Urinary bladder (tissue), 4 donors: Measurements from ENCODE around the gene NPB. TPM values are rescaled to one million over a fixed set of nuclear protein-coding genes. Genes with fewer than 3 reads are reported as not detected.

Experiments
- DNase-seq: peaks from one replicate; pipeline ENCODE4 v3.0.0-alpha.2; 2015; ENCODE audit errors: extremely low spot score
- H3K27ac ChIP-seq: one replicate; pipeline ENCODE4 v1.5.1; 2013; ENCODE audit warnings: low read depth, mild to moderate bottlenecking, moderate library complexity
- H3K36me3 ChIP-seq: one replicate; pipeline ENCODE4 v1.6.1; 2013; ENCODE audit warnings: mild to moderate bottlenecking, moderate library complexity; ENCODE audit not compliant: insufficient read depth
- H3K4me1 ChIP-seq: one replicate; pipeline ENCODE4 v1.6.1; 2013; ENCODE audit warnings: mild to moderate bottlenecking, moderate library complexity; ENCODE audit not compliant: insufficient read depth
- H3K4me3 ChIP-seq: one replicate; pipeline ENCODE4 v1.5.1; 2013; ENCODE audit warnings: low read depth, low read length
- WGBS: extraction: QIAGEN DNeasy Blood & Tissue Kit; methylation state at CpG from one replicate; pipeline ENCODE4 v1.1.7; 2013; 5-methylcytosine and 5-hydroxymethylcytosine counted together
- polyA plus RNA-seq: library from polyadenylated mRNA; stranded (reverse); fragments of 200-250 nt; gene quantifications from one replicate; pipeline ENCODE4 v1.2.3, GENCODE V29; 2013
- total RNA-seq: library from RNA; depleted of rRNA; stranded (reverse); fragments of >200 nt; gene quantifications from one replicate; pipeline ENCODE4 v1.2.3, GENCODE V29; 2014
- donor health status: healthy with polysubstance abuse.
- donor health status: healthy.

The NPB gene
- total and polyA plus RNA-seq, 2 donors = 0.69 to 0.85 TPM

DNA sequence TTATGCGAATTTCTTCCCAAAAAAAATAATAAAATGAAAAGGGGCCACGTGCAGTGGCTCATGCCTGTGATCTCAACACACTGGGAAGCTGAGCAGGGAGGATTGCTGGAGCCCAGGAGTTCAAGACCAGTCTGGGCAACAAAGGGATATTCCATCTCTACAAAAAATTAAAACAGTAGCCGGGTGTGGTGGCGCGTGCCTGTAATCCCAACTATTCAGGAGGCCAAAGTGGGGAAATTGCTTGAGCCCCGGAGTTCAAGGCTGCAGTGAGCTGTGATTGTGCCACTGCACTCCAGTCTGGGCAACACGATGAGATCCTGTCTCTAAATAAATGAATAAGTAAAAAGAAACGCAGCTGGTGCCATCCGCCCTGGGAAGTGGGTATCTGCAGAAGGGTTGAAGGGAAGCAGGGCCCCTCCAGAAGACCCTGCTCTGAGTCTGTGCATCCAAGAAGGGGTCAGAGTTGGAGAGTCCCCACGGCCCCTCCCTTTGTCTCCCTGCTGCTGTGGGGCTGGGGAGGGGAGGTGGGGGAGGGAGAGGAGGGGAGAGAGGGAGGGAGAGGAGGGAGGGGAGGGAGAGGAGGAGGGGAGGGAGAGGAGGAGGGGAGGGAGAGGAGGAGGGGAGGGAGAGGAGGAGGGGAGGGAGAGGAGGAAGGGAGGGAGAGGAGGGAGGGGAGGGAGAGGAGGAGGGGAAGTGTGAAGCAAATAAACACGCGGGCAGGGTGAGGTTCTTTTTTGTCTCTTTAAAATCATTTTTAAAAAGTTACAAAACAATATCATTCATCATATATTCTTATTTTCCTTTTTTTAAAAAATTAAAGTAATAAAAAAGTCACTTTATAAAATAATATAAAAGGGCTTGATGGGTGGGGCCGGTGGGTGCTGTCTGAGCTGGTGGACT lies 50.0 kb downstream of the NPB start:
- WGBS = 51% methylated on average over 13 of the region's 13 CpGs
- no peaks in the 10 kb centered on the region for H3K36me3 ChIP-seq

More for the DNA sequence above, 50.0 kb downstream of the NPB start:
- Histone ChIP-seq H3K4me3 (no peak overlapping the region), H3K4me1 (no peaks in the 10 kb centered on the region), H3K27ac (no peak overlapping the region)
- no peak for DNase-seq

Other genes starting within 250 kb of the NPB start
- gene PDE6G, start 245.7 kb upstream of the NPB start, total RNA-seq = not detected
- 1.2 TPM for gene PDE6G, start 245.7 kb upstream of the NPB start, polyA plus RNA-seq
- gene OXLD1, start 235.6 kb upstream of the NPB start, total RNA-seq = 7.5 TPM
- 47.9 TPM for gene OXLD1, start 235.6 kb upstream of the NPB start, polyA plus RNA-seq
- 4.3 TPM for gene CCDC137, start 235.5 kb upstream of the NPB start, total RNA-seq
- 15.9 TPM for gene CCDC137, start 235.5 kb upstream of the NPB start, polyA plus RNA-seq
- gene ARL16, start 218.4 kb upstream of the NPB start, total RNA-seq = 19.7 TPM
- 47.0 TPM for gene ARL16, start 218.4 kb upstream of the NPB start, polyA plus RNA-seq
- gene HGS, start 218.2 kb upstream of the NPB start, total RNA-seq = 36.1 TPM
- 92.7 TPM for gene HGS, start 218.2 kb upstream of the NPB start, polyA plus RNA-seq
- gene MRPL12, start 198.9 kb upstream of the NPB start, total RNA-seq = 3.3 TPM
- gene MRPL12, start 198.9 kb upstream of the NPB start, polyA plus RNA-seq = 81.3 TPM
- 5.7 TPM for gene SLC25A10, start 190.0 kb upstream of the NPB start, total RNA-seq
- gene SLC25A10, start 190.0 kb upstream of the NPB start, polyA plus RNA-seq = 12.6 TPM
- not detected for gene GCGR, start 98.1 kb upstream of the NPB start, total RNA-seq
- gene GCGR, start 98.1 kb upstream of the NPB start, polyA plus RNA-seq = 0.16 TPM
- 43.8 TPM for gene MCRIP1, start 68.9 kb upstream of the NPB start, total RNA-seq
- gene MCRIP1, start 68.9 kb upstream of the NPB start, polyA plus RNA-seq = 190 TPM
- not detected for gene PPP1R27, start 67.2 kb upstream of the NPB start, total RNA-seq
- not detected for gene PPP1R27, start 67.2 kb upstream of the NPB start, polyA plus RNA-seq
- 262 TPM for gene P4HB, start 41.7 kb upstream of the NPB start, total RNA-seq
- 367 TPM for gene P4HB, start 41.7 kb upstream of the NPB start, polyA plus RNA-seq
- gene ARHGDIA, start 30.9 kb upstream of the NPB start, total RNA-seq = 31.0 TPM
- gene ARHGDIA, start 30.9 kb upstream of the NPB start, polyA plus RNA-seq = 277 TPM
- 51.3 TPM for gene ALYREF, start 10.7 kb upstream of the NPB start, total RNA-seq
- 47.6 TPM for gene ALYREF, start 10.7 kb upstream of the NPB start, polyA plus RNA-seq
- gene ANAPC11, start 10.5 kb upstream of the NPB start, total RNA-seq = 51.6 TPM
- 245 TPM for gene ANAPC11, start 10.5 kb upstream of the NPB start, polyA plus RNA-seq
- gene PCYT2, start 9.2 kb downstream of the NPB start, total RNA-seq = 9.8 TPM
- 36.0 TPM for gene PCYT2, start 9.2 kb downstream of the NPB start, polyA plus RNA-seq
- 3.9 TPM for gene SIRT7, start 15.9 kb downstream of the NPB start, total RNA-seq
- 22.7 TPM for gene SIRT7, start 15.9 kb downstream of the NPB start, polyA plus RNA-seq
- gene MAFG, start 25.5 kb downstream of the NPB start, total RNA-seq = 7.6 TPM
- gene MAFG, start 25.5 kb downstream of the NPB start, polyA plus RNA-seq = 31.3 TPM
- gene PYCR1, start 35.1 kb downstream of the NPB start, total RNA-seq = 57.2 TPM
- gene PYCR1, start 35.1 kb downstream of the NPB start, polyA plus RNA-seq = 8.1 TPM
- gene MYADML2, start 45.0 kb downstream of the NPB start, total RNA-seq = 0.42 TPM
- not detected for gene MYADML2, start 45.0 kb downstream of the NPB start, polyA plus RNA-seq
- gene NOTUM, start 58.9 kb downstream of the NPB start, total RNA-seq = 1.3 TPM
- gene NOTUM, start 58.9 kb downstream of the NPB start, polyA plus RNA-seq = 2.5 TPM
- 18.0 TPM for gene ASPSCR1, start 75.4 kb downstream of the NPB start, total RNA-seq
- 28.6 TPM for gene ASPSCR1, start 75.4 kb downstream of the NPB start, polyA plus RNA-seq
- gene CENPX, start 120.6 kb downstream of the NPB start, total RNA-seq = 19.1 TPM
- gene CENPX, start 120.6 kb downstream of the NPB start, polyA plus RNA-seq = 124 TPM
- 8.7 TPM for gene LRRC45, start 121.1 kb downstream of the NPB start, total RNA-seq
- gene LRRC45, start 121.1 kb downstream of the NPB start, polyA plus RNA-seq = 14.9 TPM
- 10.4 TPM for gene RAC3, start 129.4 kb downstream of the NPB start, total RNA-seq
- 5.9 TPM for gene RAC3, start 129.4 kb downstream of the NPB start, polyA plus RNA-seq
- gene DCXR, start 135.5 kb downstream of the NPB start, total RNA-seq = 17.2 TPM
- gene DCXR, start 135.5 kb downstream of the NPB start, polyA plus RNA-seq = 129 TPM
- 16.5 TPM for gene RFNG, start 149.6 kb downstream of the NPB start, total RNA-seq
- gene RFNG, start 149.6 kb downstream of the NPB start, polyA plus RNA-seq = 47.0 TPM
- 37.3 TPM for gene GPS1, start 149.7 kb downstream of the NPB start, total RNA-seq
- 95.4 TPM for gene GPS1, start 149.7 kb downstream of the NPB start, polyA plus RNA-seq
- gene DUS1L, start 163.6 kb downstream of the NPB start, total RNA-seq = 24.5 TPM
- 67.5 TPM for gene DUS1L, start 163.6 kb downstream of the NPB start, polyA plus RNA-seq
- gene FASN, start 196.0 kb downstream of the NPB start, total RNA-seq = 24.1 TPM
- 116 TPM for gene FASN, start 196.0 kb downstream of the NPB start, polyA plus RNA-seq